NT2/D1 (cell line): ENCODE data around the gene ATG9B.

ENCODE experiments used
- SUZ12 ChIP-seq: IDR thresholded peaks from 2 replicates; pipeline ENCODE4 v1.6.1; 2011; ENCODE audit not compliant: insufficient read length, insufficient read depth; ENCODE audit errors: extremely low read depth
- ZNF274 ChIP-seq: IDR thresholded peaks from 2 replicates; pipeline ENCODE4 v1.6.1; 2011; ENCODE audit warnings: mild to moderate bottlenecking, low read depth, low read length

DNA sequence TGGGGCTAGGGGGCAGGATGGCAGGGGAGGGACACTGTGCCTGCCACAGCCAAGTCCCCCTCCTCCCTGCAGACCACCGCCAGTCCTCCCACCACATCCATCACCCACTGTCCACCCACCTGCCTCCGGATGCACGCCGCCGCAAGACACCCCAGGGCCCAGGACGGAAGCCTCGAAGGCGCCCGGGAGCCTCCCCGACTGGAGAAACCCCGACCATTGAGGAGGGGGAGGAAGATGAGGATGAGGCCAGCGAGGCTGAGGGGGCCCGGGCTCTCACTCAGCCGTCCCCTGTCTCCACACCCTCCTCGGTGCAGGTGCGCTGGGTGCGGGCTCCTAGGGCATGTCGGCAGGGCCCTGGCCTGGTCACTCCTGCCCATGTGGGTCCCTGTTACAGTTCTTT, 40.2 kb upstream of the ATG9B start:
- TF ChIP-seq SUZ12, result no peak
- TF ChIP-seq ZNF274, result no peak
